Measurements from ENCODE around the gene KCNA10. TPM values are rescaled to one million over a fixed set of nuclear protein-coding genes. Genes with fewer than 3 reads are reported as not detected.
"Not testable (repeated sequence)": the region's sequence is repeated elsewhere in the genome, so short reads cannot be mapped to it uniquely, and the experiment has no call there.

KCNA10 gene
- total RNA-seq, 1 donor: not detected

GRCh38 chr1:110538075-110538474 lies 19.1 kb upstream of the KCNA10 start:
- no peak for DNase-seq (ENCODE audit: low read depth in 2 of 3, low spot score in 2 of 3)

DNA sequence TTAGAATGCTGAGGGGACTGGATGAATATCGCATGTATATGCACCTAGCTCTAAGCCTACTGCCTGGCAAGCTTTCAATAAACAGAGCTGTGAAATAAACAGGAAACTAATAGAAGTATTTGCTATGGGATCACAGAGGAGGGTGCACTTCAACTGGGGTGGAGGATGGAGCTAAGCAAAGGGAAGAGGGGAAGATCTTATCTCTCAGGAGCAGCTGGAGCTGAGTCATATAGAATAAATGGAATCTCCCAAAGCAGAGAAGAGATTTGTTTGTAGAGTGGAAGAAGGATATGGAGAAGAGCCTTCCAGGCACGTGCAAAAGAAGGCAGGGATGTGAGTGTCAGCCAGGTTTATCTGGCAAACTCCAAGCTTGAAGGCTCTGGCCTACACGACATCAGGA lies 17.0 kb upstream of the KCNA10 start:
- DNase-seq (ENCODE audit: low read depth in 2 of 3, low spot score in 2 of 3): no peak

DNA sequence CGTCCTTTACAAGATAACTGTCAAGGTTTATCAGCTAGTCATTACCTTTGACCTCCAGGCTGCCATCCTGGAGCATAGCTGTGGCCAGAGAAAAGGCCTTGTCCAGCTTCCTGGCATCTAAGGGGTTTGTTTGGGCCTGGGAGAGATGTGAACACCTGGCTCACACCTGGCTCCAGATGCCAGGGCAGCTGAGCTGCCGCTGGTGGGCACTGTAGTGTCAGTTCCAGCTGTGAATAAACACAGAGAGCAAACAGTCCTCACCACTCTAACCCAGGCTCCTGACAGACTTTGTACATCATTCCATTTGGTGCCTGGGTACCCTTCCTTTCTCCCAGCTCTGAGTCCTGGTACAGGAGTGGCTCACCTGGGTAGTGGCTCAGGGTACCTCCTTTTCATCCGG lies 14.3 kb upstream of the KCNA10 start:
- no peak for DNase-seq (ENCODE audit: low read depth in 2 of 3, low spot score in 2 of 3)

DNA sequence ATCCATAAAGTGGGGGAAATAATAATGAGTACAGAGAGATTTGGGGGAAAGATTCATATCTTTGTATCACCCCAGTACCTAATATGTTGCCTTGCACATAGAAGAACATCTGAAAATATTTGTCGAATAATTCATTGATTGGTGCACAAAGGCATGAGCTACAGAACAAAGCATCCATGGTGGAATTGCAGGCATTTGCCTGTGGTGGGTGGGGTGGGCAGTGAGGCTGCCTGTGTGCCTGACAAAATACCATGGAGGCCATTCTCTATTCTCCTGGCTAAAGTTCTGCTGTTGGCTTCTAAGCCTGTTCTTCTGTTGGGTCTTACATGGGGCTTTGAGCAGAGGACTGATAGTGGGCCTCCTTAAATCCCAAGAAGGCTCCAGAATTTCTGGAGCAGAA lies 10.0 kb upstream of the KCNA10 start:
- DNase-seq (ENCODE audit: low read depth in 2 of 3, low spot score in 2 of 3): no peak

- no peak for DNase-seq (ENCODE audit: low read depth in 2 of 3, low spot score in 2 of 3)
Measured at GRCh38 chr1:110526201-110526780, 7.3 kb upstream of the KCNA10 start.

GRCh38 chr1:110525249-110525595 lies 6.2 kb upstream of the KCNA10 start:
- DNase-seq (ENCODE audit: low read depth in 2 of 3, low spot score in 2 of 3): no peak

DNA sequence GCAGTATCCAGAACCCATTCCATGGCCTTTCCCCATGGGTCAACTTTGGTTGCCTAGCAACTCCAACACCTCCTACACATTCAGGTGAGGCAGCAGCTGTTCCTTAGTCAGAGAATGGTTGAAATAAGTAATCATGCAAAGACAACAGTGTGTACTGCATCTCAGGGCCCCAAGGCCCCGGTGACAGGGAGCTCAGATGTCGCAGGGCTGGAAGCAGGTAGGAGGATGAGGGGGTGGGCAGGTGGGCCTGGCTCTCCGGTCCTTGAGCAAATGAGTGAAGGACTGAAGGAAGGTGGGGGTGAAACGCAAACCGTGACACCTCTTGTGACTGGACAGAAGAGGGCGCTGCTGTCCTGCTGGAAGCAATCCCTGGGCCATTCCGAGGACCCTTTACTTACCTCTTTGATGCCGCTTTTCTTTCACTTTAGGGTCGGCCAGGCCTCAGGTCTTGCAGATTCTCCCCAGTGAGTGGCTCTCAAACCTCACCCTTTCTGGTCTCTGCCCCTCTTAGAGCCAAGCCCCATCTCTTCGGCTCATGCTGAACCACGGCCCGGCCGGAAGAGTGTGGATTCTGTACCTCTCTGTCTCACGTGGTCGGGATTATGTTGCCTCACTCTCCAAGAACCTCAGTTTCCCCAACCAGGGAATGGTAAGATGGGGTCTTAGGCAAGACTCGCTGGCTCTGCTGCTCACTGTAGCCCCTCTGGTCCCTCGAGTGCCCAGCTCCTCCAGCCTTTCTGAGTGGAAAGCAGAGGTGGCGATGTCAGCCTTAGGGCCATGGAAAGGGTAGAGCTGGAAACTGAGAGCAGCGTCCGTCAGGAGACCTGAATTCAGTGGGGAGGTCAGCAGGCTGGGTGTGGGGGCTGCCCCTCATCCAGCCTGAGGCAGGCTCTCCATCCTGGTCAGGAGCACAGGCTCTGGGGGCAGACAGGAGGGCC lies 5.6 kb upstream of the KCNA10 start:
- peak in 2 of 3 donors; percentile 58 to 69 for DNase-seq (ENCODE audit: low read depth in 2 of 3, low spot score in 2 of 3)

GRCh38 chr1:110523011-110523410 lies 4.0 kb upstream of the KCNA10 start:
- no peak for DNase-seq (ENCODE audit: low read depth in 2 of 3, low spot score in 2 of 3)

- DNase-seq (ENCODE audit: low read depth in 2 of 3, low spot score in 2 of 3): no peak
Measured at GRCh38 chr1:110522560-110522959, 3.6 kb upstream of the KCNA10 start.

- no peak for DNase-seq (ENCODE audit: low read depth in 2 of 3, low spot score in 2 of 3)
Measured at GRCh38 chr1:110520827-110521226, 1.9 kb upstream of the KCNA10 start.

DNA sequence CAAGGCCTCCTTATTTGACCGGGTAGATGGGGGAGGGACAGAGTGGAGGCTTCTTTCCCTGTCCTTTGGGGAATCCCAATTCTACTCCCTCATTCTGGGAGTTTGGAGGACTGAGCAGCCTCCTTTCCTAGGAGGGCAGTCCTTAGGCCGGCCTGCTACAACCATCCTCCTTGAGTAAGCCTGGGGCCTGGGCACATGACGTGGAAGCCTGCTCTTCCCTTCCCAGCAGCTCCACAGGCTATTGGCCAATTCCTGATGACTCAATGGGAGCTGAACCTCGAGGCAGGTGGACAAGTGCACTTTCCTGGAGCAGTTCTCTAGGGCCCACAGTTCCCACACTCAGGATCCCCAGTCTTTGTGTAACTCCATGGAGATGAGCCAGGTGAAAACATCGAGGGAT lies 3.1 kb downstream of the KCNA10 start:
- no peak for DNase-seq (ENCODE audit: low read depth in 2 of 3, low spot score in 2 of 3)

GRCh38 chr1:110515041-110515440 lies 3.9 kb downstream of the KCNA10 start:
- no peak for DNase-seq (ENCODE audit: low read depth in 2 of 3, low spot score in 2 of 3)

DNA sequence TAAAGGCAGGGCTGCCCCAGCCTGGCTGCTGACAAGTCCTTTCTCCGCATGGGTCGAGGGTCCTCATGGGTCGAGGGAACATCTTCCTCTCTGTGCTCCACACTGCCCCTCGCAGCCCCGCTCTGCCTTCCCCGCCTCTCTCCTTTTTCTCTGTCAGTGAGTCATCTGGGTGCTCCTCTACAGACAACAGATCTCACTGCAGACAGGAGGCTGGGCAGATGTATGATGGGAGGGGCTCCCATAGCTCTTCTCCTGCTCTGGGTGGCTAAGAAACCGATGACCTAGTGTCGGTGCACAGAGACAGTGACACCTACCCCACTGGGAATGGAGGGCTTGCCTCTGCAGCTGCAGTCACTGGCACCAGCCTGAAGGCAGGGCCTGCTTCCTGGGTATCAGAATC lies 5.5 kb downstream of the KCNA10 start:
- DNase-seq (ENCODE audit: low read depth in 2 of 3, low spot score in 2 of 3): no peak

GRCh38 chr1:110511436-110511835 lies 7.5 kb downstream of the KCNA10 start:
- DNase-seq (ENCODE audit: low read depth in 2 of 3, low spot score in 2 of 3): no peak

GRCh38 chr1:110510921-110511320 lies 8.1 kb downstream of the KCNA10 start:
- DNase-seq (ENCODE audit: low read depth in 2 of 3, low spot score in 2 of 3): not testable (repeated sequence)

DNA sequence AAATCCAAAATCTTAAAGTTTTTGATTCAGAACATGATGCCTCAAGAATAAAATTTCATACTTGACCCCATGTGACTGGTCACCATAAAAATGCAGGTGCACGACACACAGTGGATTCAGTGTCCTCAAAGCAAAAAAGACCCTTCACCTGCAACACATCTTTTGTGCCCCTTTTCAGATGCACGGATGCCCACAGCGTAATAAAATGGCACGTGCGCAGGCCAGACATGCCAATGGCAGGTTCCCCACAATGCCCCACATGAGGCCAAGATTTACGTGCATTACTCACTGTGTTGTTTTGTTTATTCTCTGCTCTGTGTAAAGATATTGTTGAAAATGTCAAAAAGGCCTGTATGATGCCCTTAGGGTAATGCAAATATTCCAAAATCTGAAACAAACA lies 9.3 kb downstream of the KCNA10 start:
- DNase-seq (ENCODE audit: low read depth in 2 of 3, low spot score in 2 of 3): no peak

GRCh38 chr1:110508028-110508940 lies 10.7 kb downstream of the KCNA10 start:
- DNase-seq (ENCODE audit: low read depth in 2 of 3, low spot score in 2 of 3): peak in 1 of 3 donors; percentile 14

DNA sequence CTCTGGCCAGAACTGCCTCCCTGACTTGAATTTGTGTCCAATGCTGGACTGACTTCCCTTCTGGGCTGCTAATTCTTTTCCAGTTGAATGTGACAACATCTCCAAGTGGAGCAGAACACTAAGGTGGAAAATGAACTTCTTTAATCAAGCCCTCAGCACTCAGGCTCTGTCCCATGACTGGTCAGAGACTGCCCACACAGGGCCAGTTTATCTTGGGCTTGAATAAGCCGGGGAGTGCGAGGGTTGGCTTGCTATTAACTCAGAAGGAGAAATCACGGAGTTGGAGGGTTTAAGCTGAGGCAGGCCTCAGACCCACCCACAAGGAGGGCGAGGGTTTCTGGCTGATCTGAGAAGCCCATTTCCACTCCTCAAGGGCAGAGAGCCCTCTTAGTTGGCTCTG lies 12.4 kb downstream of the KCNA10 start:
- DNase-seq (ENCODE audit: low read depth in 2 of 3, low spot score in 2 of 3): no peak

DNA sequence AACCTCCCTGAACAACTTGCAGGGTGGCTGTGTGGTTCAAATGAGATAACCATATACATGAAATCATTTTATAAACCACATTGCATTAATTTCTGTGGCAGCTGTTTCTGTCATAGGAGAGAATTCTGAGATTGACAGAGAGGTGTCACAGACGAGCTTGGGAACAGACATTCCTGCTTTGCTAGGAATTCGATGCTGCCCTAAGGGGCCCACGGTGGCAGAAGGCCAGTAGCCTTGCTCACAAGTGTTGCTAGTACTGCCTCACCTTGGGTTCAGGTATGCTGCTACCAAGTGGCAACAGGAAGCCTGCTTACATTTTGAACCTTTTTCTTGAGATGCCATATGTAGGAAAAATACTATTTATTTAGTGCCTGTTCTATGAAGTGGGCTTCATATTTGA lies 13.4 kb downstream of the KCNA10 start:
- DNase-seq (ENCODE audit: low read depth in 2 of 3, low spot score in 2 of 3): no peak

GRCh38 chr1:110504226-110504625 lies 14.7 kb downstream of the KCNA10 start:
- DNase-seq (ENCODE audit: low read depth in 2 of 3, low spot score in 2 of 3): no peak

- no peak for DNase-seq (ENCODE audit: low read depth in 2 of 3, low spot score in 2 of 3)
Measured at GRCh38 chr1:110503471-110503870, 15.5 kb downstream of the KCNA10 start.

All from hematopoietic multipotent progenitor cell (in vitro differentiated cells).